HG03066 (cell line): ENCODE data around the gene PLEKHB2.
A peak's percentile ranks its signal among the peaks of the same experiment; 100 is the strongest.
"Not testable (repeated sequence)": the region's sequence is repeated elsewhere in the genome, so short reads cannot be mapped to it uniquely, and the experiment has no call there.

Experiments
- ATAC-seq: cut with Tn5 transposase; IDR thresholded peaks from one replicate; pipeline ENCODE4 v1.9.1; 2021; ENCODE audit warnings: low read depth; ENCODE audit not compliant: unreplicated experiment

Gene PLEKHB2

DNA sequence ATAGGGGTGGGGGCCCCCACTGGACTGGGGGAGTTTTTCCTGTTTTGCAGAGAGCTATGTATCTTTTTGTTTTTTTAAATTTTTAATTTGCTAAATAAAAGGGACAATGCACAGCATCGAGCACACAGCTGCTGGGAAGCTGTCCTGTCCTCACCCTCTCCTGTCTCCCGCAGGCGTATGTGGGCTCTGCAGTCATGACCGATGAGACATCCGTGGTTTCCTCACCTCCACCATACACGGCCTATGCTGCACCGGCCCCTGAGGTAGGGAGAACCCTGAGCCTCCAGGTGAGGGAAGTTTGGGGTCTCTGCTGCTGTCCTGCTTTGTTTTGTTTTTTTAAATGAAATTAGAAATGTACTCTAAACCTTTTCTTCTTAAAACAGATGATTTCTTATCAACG is 27.6 kb downstream of the PLEKHB2 start:
- ATAC-seq = no peak

DNA sequence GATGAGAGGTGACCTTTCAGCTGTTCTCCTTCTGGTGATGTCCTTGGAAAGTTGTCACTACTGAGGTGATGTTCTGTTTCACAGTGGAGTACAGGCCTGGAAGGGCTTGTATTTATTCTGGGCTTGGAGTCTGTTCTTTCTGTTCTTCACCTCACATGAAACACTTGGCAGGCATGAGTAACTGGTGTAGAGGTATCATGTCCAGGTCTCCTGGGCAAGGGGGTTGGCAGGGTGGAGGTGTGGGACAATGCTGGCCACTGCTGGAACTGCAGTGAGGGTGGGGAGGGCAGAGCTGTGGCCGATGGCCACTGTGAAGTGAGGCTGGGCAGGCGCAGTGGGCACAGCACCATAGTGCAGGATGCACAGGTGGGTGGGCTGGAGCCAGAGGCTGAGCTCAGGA is 35.4 kb downstream of the PLEKHB2 start:
- ATAC-seq = no peak

DNA sequence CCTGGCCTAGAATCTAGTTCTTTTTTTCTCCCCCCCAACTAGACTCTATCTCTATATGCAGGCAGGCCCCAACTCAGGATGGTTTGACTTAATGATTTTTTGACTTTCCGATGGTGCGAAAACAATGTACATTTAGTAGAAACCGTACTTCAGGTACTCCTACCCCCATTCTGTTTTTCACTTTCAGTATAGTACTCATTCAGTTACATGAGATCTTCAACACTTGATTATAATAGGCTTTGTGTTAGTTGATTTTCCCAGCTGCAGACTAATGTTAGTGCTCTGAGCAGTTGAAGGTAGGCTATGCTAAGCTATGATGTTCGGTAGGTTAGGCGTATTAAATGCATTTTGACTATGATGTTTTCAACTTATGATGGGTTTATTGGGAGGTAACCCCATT is 37.7 kb downstream of the PLEKHB2 start:
- no peak for ATAC-seq

DNA sequence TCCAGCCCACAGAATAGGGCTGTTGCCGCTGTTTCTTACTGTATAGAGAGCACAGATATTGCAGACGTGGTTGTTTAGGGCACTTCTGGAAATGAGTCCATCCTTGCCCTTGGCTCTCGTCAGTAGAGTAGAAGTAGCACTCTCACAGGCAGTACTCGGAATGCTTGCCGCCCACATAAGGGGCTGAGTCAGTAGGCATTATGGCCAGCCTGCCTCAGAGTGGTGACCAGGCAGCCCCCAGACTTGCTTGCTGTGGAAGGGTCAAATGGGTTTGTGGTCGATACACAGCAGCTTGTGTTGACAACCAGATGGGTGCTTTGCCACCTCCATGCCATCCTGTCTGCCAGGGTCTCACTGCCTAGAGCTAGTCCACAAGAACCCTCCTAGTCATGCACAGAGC is 38.7 kb downstream of the PLEKHB2 start:
- no peak for ATAC-seq

DNA sequence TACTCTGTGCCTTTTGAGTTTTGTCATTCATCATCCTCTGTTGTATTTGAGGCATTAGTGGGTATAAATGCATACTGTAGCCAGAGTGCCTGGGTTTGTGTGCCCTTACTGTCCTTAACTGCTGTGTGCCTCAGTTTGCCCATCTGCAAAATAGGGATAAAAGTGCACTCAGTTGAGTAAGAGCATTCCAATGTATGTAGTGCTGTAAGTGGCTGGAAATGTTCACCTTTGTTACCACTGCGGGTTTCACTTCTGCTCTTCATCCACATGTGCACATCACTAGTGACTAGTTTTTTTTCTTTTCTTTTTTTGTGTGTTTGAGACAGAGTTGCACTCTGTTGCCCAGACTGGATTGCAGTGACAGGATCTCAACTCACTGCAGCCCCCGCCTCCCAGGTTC is 39.9 kb downstream of the PLEKHB2 start:
- ATAC-seq = no peak

DNA sequence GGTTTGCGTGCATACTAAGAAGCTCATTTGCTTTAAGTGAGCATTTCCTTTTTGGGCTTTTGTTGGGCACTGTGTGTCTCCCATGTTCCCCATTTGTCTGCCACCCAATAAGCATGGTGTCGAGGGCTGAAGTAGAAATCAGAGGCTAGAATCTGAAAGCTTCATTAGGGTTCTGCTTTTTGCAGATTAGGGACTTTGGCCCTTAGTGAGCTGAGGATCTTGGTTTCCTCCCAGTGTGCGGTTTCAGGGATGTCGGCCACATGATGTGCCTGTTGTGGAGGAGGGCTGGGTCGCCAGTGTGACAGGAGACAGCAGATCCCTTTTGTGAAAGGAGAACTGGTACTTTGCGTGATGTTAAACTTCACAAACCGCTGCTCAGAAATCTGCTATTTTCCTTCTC is 41.1 kb downstream of the PLEKHB2 start:
- no peak for ATAC-seq

DNA sequence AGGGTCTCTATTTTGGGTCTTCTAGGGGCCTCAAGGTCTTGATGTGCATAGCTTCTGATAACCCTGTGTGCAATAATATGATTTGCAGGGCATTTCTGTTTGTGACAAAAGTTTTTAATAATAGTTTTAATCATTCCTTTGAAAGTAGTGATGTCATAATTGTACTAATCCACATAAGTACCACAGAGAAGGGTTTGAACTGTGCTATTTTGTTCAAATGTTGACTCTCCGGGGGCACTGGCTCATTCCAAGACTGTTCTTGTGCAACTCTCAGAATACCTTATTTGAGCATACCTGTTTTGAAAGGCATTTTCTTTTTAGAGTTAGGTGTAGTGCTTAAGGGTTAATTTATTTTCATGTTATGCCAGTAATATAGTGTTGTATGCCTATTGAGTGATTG is 41.6 kb downstream of the PLEKHB2 start:
- ATAC-seq = no peak

DNA sequence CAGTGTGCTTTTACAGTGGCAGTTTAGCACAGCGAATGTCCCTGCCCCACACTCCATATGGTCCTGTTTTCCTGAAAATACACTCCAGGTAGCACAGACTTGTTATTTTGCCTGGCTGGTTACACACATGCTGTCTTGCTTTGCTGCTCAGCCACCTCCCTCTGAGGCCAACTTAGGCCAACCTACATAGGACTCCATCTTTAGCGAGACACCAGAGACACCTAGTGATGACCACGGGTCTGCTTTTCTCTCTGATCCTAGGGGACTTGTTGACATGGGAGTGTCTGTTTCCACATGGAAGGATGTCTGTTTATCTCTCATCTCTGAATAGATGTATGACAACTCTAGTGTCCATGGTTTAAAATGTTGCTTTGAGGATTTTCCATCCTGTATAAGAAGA is 43.3 kb downstream of the PLEKHB2 start:
- no peak for ATAC-seq

DNA sequence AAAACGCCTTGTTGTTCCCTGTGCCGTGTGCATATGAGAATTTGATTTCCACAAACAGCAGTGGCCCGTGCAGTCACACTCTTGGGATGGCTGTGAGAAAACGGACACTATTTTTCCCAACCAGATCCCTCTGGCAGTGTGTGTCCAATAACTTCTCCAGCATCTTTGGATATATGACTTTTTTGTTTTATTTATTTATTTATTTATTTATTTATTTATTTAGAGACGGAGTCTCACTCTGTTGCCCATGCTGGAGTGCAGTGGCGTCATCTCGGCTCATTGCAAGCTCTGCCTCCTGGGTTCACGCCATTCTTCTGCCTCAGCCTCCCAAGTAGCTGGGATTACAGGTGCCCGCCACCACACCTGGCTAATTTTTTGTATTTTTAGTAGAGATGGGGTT is 45.0 kb downstream of the PLEKHB2 start:
- ATAC-seq = not testable (repeated sequence)

DNA sequence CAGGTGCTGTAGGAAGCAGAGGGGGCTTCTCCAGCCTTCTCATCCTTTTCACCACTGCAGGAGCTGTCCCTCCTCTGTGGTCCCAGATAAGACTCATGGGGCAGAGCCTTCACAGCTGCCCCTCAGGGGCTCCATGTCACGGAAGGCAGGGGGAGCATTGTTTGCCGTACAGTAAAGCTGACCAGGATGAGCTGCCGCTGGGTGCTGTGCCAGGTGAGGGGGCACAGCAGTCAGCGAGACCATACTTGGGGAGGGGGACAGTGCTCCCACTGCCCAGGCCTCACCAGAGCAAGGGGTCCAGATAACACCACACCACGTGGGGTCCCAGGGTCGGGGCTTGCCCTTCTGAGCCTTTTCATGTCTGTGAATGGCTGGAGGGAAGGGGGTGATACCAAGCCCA is 46.3 kb downstream of the PLEKHB2 start:
- ATAC-seq = no peak

DNA sequence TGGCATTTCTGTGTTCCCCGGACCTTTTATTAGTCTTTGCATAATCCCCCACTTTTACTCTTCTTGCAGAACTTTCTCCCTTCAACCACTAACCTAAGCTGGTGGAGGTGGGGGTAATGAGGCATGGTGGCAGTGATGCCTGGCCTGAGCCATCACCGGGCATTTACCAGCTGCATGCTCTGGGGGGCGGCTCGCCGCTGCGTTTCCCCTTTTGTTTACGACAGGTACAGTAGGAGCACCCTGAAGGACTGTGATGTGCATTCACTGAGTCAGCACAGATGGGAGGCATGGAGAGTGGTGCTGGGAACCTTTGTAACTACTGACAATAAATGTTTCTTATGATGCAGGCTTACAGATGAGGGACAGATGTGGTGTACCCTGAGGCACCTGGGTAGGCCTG is 46.9 kb downstream of the PLEKHB2 start:
- no peak for ATAC-seq

DNA sequence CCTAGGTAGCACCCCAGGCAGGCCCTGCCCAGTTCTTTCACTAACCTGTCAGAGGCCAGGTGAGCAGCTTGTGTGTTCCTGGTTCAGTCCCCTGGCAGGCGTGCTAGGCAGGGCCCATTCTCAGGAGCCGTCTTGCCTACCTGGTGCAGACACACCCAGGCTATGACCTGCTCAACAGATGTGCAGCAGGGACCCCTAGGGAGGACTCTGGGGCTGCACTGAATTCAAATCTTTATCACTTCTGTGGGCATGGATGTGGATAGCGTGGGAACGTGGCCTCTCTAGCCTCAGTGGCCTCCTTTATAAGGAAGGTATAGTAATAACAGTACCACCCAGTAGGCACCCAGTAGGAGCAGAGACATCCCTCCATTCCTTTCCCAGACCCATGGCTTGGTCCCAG is 48.4 kb downstream of the PLEKHB2 start:
- peak; percentile 5 for ATAC-seq

DNA sequence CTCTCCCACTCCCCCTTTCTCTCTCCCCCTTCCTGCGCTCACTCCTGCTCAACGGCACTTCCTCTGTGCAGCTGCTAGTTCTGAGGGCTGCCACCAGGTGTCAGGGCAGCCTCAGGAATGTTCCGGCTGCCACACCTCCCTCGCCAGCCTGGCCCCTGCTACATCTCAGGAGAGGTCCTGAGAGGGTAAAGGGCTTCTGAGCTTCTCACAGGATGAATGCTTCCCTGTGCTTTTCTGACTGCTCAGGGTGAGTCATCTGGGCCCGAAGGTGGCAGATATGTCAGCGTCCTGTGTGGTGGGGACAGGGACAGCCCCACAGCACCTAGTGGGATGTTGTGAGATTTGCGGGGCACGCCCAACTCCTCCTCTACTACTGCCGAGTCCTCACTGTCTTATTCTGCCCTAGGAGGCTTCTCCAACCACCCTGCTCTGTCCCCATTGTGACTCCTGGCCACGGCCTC is 49.0 kb downstream of the PLEKHB2 start:
- peak; percentile 76 for ATAC-seq

DNA sequence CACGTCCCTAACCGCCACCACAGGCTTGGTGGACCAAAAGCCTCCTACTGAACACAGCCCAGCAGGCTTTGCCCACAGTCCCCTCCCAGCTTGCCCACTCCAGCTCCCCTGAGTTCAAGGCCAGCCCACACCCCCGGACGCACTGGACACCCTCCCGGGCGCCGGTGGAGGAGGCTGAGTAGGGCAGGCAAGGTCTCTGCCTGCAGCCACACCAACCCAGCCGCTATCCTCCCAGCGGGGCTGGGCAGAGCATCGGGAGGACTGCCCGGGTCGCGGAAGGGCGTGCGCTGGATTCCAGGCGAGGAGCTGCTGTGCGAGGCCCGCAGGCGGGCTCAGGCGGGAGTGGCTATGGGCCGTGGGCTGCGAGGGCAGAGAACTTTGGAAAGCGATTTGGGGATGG is 49.5 kb downstream of the PLEKHB2 start:
- ATAC-seq = no peak

DNA sequence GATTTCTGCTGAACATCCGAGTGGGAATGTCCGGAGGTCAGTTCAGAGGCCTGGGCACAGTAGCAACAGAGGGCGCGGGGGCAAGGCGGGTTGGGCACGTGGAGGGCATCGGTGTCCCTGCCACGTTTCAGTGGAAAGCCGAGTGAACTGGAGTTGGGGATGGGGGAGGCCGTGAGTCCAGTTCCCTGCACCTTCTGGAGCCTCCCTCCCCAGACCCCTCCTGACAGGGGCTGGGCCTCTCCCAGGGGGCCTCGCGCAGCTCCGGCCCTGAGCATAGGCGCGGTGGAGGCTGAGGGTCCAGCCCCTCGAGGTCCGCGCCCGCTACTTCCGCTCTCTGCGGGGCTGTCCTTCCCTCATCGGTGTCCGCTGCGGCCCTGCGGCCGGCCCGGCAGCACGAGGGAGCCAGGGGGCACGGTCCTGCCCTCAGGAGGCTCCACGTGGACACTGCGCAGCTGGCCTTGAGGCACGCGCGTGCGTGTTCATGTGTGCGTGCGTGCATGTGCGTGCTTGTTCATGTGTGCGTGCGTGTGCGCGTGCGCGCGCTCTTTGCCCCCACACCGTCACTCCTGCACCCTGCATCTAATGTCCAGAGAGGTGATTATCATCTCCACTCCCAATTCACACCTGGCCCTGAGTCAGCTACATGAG is 50.2 kb downstream of the PLEKHB2 start:
- no peak for ATAC-seq

DNA sequence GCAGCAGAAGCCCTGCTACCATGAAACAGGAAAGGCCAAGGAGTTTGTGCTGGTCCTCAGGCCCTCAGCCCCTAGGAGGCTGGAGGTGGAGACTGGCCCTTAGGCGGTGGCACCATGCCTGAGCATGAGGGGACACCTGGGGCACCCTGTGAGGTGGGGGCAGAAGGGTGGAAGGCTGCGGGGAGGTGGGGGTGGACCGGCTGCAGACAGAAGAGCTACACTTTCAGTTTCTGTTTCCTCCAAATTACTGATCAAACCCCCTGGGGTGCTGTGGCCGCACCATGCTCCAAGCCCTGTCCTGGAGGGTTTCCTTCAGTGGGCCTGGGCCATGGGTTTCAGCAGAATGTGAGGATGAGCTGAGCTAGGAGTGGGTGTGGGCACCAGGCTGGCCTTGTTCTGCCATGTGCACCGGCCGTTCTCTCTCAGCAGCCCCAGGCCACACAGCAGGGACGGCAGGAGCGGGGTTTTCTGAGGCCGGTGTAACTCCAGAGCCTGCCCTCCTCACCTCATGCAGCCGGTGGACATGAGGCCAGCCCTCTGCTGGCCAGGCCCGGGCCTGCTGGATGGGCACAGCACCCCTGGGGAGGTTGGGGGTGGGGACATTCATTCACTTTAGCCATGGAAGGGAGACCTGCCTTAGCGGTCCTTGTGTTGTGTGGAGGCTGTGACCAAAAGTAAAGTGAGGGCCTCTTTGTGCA is 51.5 kb downstream of the PLEKHB2 start:
- peak; percentile 37 for ATAC-seq

DNA sequence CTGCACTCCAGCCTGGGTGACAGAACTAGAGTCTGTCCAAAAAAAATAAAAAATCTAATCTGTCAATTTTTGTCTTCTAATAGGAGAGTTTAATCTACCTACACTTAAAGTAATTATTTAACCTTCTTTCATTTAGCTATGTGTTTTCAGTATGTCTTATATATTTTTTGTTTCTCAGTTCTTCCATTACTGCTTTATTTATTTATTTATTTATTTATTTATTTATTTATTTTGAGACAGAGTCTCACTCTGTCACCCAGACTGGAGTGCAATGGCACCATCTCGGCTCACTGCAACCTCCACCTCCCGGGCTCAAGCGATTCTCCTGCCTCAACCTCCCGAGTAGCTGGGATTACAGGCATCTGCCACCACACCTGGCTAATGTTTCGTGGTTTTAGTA is 60.4 kb downstream of the PLEKHB2 start:
- not testable (repeated sequence) for ATAC-seq

DNA sequence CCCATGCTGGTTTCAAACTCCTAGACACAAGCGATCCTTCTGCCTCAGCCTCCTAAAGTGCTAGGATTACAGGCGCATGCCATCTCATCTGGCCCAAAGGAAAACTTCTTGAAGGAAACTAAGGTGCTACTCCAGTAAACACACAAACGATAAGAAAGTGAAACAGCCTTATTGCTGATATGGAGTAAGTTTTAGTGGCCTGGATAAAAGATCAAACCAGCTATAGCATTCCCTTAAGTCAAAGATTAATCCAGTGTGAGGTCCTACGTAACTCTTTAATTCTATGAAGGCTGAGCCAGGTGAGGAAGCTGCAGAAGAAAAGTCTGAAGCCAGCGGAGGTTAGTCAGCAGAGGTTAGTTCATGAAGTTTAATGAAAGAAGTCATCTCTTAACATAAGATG is 63.4 kb downstream of the PLEKHB2 start:
- ATAC-seq = no peak

DNA sequence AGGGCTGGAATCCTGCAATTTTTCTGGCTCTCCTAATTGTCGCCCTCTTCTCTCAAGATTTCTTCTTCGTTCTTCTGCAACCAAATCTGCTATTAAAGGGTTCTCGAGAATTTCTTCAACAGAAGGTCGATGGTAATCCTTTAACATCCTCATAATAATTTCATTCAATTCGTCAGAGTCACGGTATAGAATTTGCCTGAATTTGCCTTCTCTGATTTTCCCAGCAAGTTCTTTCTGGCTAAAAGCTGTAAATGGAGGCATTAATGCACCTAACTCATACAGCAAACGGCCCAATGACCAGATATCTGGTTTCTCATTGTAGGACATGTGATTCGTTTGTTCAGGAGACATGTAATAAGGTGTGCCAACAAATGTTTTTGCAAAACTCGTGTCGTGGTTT is 72.9 kb downstream of the PLEKHB2 start:
- ATAC-seq = not testable (repeated sequence)

DNA sequence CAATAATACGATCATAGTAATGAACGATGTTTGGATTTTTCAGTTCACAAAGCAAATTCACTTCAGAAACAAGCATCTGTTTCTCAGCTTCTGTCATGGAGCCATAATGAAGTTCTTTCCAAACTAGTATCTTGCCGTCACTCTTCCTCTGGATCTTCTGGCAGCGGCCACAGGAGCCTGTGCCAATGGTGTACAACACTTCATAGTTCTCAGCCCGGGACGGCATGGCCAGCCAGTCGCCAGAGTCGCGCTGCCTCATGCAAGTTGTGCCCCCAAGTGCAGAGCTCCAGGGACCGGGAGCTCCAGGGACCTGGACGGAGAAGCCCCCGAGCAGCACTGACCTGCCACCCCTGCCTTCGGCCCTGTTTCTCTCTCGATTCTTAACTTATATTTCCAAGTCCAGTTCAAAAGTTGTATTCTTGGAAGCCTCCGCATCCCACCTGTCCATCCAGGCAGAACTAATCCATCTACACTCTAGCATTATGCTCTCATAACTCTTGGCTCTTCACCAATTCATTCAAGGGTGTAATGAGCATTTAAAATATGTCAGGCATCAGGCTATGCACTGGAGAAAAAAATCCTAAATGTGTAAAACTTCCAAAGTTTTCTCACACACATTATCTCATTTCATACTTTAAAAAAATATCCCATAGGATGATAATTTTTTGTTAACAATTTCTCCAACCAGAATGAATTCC is 73.7 kb downstream of the PLEKHB2 start:
- not testable (repeated sequence) for ATAC-seq

DNA sequence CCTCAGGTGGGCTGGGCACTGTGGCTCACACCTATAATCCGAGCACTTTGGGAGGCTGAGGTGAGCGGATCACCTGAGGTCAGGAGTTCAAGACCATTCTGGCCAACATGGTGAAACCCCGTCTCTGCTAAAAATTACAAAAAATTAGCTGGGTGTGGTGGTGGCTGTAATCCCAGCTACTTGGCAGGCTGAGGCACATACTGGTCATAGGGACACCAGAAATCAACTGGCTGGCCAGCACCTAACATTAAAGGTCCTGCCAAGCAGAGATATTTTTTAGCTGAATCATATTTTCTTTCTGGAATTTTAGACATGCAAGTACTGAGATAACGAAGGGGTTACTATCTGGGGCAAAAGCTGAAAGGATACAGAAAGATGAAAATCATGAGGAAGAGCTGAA is 76.3 kb downstream of the PLEKHB2 start:
- ATAC-seq = not testable (repeated sequence)

DNA sequence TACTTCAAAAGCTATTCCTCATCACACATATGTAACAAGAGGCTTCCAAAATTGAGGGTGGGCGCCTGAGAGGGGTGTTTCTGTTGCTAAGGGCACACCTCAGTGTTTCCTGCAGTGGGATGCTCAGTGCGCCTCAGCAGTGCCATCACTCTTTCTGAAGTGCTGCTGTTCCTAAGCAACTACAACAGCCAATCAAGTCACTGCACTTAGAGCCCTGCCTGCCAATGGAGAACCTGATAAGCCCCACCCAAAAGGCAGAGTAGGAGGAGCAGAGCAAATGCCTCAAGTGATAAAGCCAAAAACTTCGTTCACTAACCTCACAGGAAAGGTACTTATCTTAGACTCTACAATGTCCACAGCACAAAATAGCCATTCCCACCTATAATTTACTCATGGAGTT is 88.3 kb downstream of the PLEKHB2 start:
- ATAC-seq = not testable (repeated sequence)
